Suprapubic skin (tissue), 4 donors: ENCODE results near the gene WFIKKN1.

Experiments
- EP300 ChIP-seq: sonication (generic); formaldehyde crosslinking; IDR thresholded peaks from one replicate; pipeline ENCODE4 v1.6.1; 2017; ENCODE audit warnings: antibody characterized with exemption
- POLR2A ChIP-seq, 2 donors: fragments of 450-650 bp; IDR thresholded peaks; one replicate each; pipeline ENCODE4 v1.6.1; 2017; ENCODE audit warnings: antibody characterized with exemption in 2 of 2, mild to moderate bottlenecking in 2 of 2, moderate library complexity in 2 of 2
- POLR2AphosphoS5 ChIP-seq, 3 donors: sonication (generic); formaldehyde crosslinking; IDR thresholded peaks; one replicate each; pipeline ENCODE4 v1.6.1; 2017; ENCODE audit warnings: antibody characterized with exemption in 3 of 3
- TF ChIP-seq, protein P1 (sequence below), 2 donors: fragments of 200-600 bp in 1 of 2; fragments of 450-650 bp in 1 of 2; sonication (generic) in 1 of 2; IDR thresholded peaks; one replicate each; pipeline ENCODE4 v1.5.1; 2016 to 2019; ENCODE audit warnings: antibody characterized with exemption in 2 of 2, mild to moderate bottlenecking in 1 of 2, moderate library complexity in 1 of 2

DNA sequence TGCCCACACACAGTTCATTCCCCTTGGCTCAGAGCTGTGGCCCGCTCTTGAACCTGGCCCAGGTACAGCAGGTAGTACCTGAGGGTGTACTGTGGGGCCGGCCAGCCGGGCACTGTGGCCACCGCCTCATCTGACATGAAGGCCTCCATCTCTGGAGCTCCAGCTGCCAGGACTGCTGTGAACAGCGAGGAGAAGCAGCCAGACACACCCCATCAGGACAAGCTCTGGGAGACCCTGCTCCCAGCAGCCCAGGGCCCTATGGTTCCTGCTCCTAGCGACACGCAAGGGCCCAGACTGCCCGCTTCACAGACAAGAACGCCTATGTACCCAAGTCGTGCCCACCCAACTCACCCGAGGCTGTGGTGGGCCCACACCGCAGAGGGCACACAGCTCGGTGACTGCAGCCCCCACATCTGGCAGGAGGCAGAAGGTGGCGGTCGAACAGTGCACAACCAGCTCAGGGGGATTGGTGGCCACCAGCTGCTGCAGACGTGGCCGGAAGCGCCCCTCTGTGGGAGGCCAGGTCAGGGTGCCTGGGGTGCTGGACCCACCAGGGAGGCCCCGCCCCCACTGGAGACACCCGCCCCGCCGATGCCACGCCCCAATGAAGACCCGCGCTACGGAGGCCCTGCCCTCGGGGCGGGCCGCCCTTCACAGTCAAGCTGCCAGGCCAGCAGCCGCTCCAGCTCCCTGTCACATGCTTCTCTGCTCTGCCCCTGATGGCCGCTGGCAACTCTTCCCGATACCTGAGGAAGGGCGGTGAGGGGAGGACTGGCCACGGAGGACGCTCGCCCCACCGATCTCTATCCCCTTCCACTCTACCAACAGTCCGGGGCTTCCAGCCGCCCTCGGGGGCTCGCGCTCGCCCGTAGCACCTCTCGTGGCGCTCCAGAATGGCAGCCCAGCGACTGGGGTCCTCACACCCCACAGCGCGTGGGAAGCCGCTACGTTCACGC, 48.4 kb downstream of the WFIKKN1 start:
- TF ChIP-seq, protein P1, sequence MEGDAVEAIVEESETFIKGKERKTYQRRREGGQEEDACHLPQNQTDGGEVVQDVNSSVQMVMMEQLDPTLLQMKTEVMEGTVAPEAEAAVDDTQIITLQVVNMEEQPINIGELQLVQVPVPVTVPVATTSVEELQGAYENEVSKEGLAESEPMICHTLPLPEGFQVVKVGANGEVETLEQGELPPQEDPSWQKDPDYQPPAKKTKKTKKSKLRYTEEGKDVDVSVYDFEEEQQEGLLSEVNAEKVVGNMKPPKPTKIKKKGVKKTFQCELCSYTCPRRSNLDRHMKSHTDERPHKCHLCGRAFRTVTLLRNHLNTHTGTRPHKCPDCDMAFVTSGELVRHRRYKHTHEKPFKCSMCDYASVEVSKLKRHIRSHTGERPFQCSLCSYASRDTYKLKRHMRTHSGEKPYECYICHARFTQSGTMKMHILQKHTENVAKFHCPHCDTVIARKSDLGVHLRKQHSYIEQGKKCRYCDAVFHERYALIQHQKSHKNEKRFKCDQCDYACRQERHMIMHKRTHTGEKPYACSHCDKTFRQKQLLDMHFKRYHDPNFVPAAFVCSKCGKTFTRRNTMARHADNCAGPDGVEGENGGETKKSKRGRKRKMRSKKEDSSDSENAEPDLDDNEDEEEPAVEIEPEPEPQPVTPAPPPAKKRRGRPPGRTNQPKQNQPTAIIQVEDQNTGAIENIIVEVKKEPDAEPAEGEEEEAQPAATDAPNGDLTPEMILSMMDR (IDR thresholded peaks at IDR 0.05) = no peak
- TF ChIP-seq EP300 (no peak), POLR2AphosphoS5 (IDR thresholded peaks at IDR 0.05) (no peak), POLR2A (IDR thresholded peaks at IDR 0.05) (no peak)
